ENCODE results near the gene ACBD6.

GRCh38 chr1:180254854-180255253, 247.5 kb downstream of the ACBD6 start:
- no peak for TF ChIP-seq EP300 (IDR thresholded peaks at IDR 0.05)
- no peak for TF ChIP-seq POLR2A (IDR thresholded peaks at IDR 0.05)
